Caco-2 (cell line): ENCODE data around the gene ADAM11. TPM values are rescaled to one million over a fixed set of nuclear protein-coding genes. Genes with fewer than 3 reads are reported as not detected.

Experiments
- BruUV-seq: library from RNA; stranded (reverse); fragments of 400-500 nt; replicated peaks from 2 replicates; lab custom pipeline; 2021; lab: Mats Ljungman, UMichigan
- CTCF ChIA-PET: fragments of 300-600 bp; sonication (Branson Sonifier 250); formaldehyde crosslinking; loops from one replicate; lab custom pipeline; 2022; ENCODE audit warnings: antibody characterized with exemption; lab: Charles Lee
- POLR2A ChIA-PET: fragments of 300-600 bp; sonication (Branson Sonifier 250); formaldehyde crosslinking; loops from one replicate; lab custom pipeline; 2022; ENCODE audit warnings: antibody characterized with exemption; lab: Charles Lee
- DNase-seq, 2 experiments: peaks; one replicate each; pipeline versions ENCODE4 v3.0.0 to v3.0.0-alpha.2; 2020 to 2022
- H3K27me3 ChIP-seq: replicated peaks from 2 replicates; pipeline ENCODE4 v1.6.0; 2011; ENCODE audit warnings: low read length; ENCODE audit not compliant: control insufficient read depth, insufficient read depth
- H3K36me3 ChIP-seq: 2 replicates; pipeline ENCODE4 v1.5.1; 2011; ENCODE audit warnings: low read length; ENCODE audit not compliant: control insufficient read depth, insufficient read depth
- H3K4me1 ChIP-seq: fragments of 250-450 bp; sonication (Bioruptor Pico); 2 replicates; pipeline ENCODE4 v1.5.1; 2020; ENCODE audit warnings: mild to moderate bottlenecking
- H3K4me3 ChIP-seq: 2 replicates; pipeline ENCODE4 v1.5.1; 2011; ENCODE audit warnings: low read depth, mild to moderate bottlenecking, control low read depth, low read length
- H3K9me3 ChIP-seq: fragments of 250-450 bp; sonication (Bioruptor Pico); 2 replicates; pipeline ENCODE4 v1.5.1; 2020; ENCODE audit warnings: mild to moderate bottlenecking, moderate library complexity
- H3K27ac Mint-ChIP-seq: one replicate; pipeline ENCODE4 v1.8.0; 2022; ENCODE audit warnings: mixed read lengths; ENCODE audit not compliant: unreplicated experiment
- H3K27me3 Mint-ChIP-seq: one replicate; pipeline ENCODE4 v1.8.0; 2022; ENCODE audit warnings: mixed read lengths; ENCODE audit not compliant: insufficient read depth, unreplicated experiment
- H3K36me3 Mint-ChIP-seq: one replicate; pipeline ENCODE4 v1.8.0; 2022; ENCODE audit warnings: mild to moderate bottlenecking, mixed read lengths; ENCODE audit not compliant: insufficient read depth, unreplicated experiment
- H3K4me1 Mint-ChIP-seq: one replicate; pipeline ENCODE4 v1.8.0; 2022; ENCODE audit warnings: low read depth, mixed read lengths; ENCODE audit not compliant: unreplicated experiment
- H3K4me3 Mint-ChIP-seq: one replicate; pipeline ENCODE4 v1.8.0; 2022; ENCODE audit warnings: mild to moderate bottlenecking, moderate library complexity, mixed read lengths; ENCODE audit not compliant: unreplicated experiment
- H3K9me3 Mint-ChIP-seq: one replicate; pipeline ENCODE4 v1.8.0; 2022; ENCODE audit warnings: mixed read lengths; ENCODE audit not compliant: unreplicated experiment
- CTCF ChIP-seq, 2 experiments: fragments of 200-600 bp in 1 of 2; IDR thresholded peaks; 1 replicate in 1 of 2; 2 replicates in 1 of 2; pipeline versions ENCODE4 v1.5.1 to v1.8.0; 2011 to 2022; ENCODE audit warnings: antibody characterized with exemption in 1 of 2, control low read depth in 1 of 2, inconsistent platforms in 1 of 2, low read depth in 1 of 2, low read length in 1 of 2, mild to moderate bottlenecking in 1 of 2, moderate library complexity in 1 of 2; ENCODE audit not compliant: insufficient read depth in 1 of 2, severe bottlenecking in 1 of 2, unreplicated experiment in 1 of 2
- intact Hi-C: fragments of 100-400 bp; cut with micrococcal nuclease; formaldehyde crosslinking; loops from one replicate; pipeline ENCODE4 v1.10.0; 2022; ENCODE audit not compliant: unreplicated experiment
- total RNA-seq: library from RNA; stranded (reverse); gene quantifications from 2 replicates; pipeline ENCODE4 v1.2.3, GENCODE V29; 2022

ADAM11 gene
- total RNA-seq, 1 experiment from 2014 or later: 1.9 TPM

- no peak for TF ChIP-seq CTCF (IDR thresholded peaks at IDR 0.05; ENCODE audit: insufficient read depth in 1 of 2, low read depth in 1 of 2, low read length in 1 of 2, severe bottlenecking in 1 of 2, unreplicated experiment in 1 of 2)
- intact Hi-C loops: no loop called here
- Histone ChIP-seq H3K4me1 (peaks cover 8% of the 10 kb centered on the region; the same call in 1 of the 2 replicates), H3K27me3 (no peaks in the 10 kb centered on the region), H3K36me3 (no peaks in the 10 kb centered on the region), H3K9me3 (no peaks in the 10 kb centered on the region), H3K4me3 (no peak overlapping the region)
- ChIA-PET CTCF (no interaction called here), POLR2A (no interaction called here)
- H3K27ac Mint-ChIP-seq: no peak overlapping the region
- no peaks in the 10 kb centered on the region for H3K9me3 Mint-ChIP-seq
- no peaks in the 10 kb centered on the region for H3K4me1 Mint-ChIP-seq
- no peaks in the 10 kb centered on the region for H3K36me3 Mint-ChIP-seq
- peaks cover 3% of the 10 kb centered on the region for H3K27me3 Mint-ChIP-seq
- DNase-seq: peak in 1 of 2 experiments; percentile 32
- H3K4me3 Mint-ChIP-seq: no peak overlapping the region
- no TSS peak for BruUV-seq
These were observed 22.9 kb downstream of the ADAM11 start for GRCh38 chr17:44781551-44782325.

GRCh38 chr17:44782326-44782850 lies 23.6 kb downstream of the ADAM11 start:
- H3K4me3 Mint-ChIP-seq: no peak overlapping the region
- Histone ChIP-seq H3K9me3 (no peaks in the 10 kb centered on the region), H3K4me1 (peaks cover 8% of the 10 kb centered on the region; the same call in 1 of the 2 replicates), H3K27me3 (no peaks in the 10 kb centered on the region), H3K4me3 (no peak overlapping the region), H3K36me3 (no peaks in the 10 kb centered on the region)
- H3K27ac Mint-ChIP-seq: no peak overlapping the region
- ChIA-PET CTCF (no interaction called here), POLR2A (no interaction called here)
- no peaks in the 10 kb centered on the region for H3K4me1 Mint-ChIP-seq
- no peak for TF ChIP-seq CTCF (IDR thresholded peaks at IDR 0.05; ENCODE audit: insufficient read depth in 1 of 2, low read depth in 1 of 2, low read length in 1 of 2, severe bottlenecking in 1 of 2, unreplicated experiment in 1 of 2)
- no peaks in the 10 kb centered on the region for H3K36me3 Mint-ChIP-seq
- intact Hi-C loops: no loop called here
- H3K9me3 Mint-ChIP-seq: no peaks in the 10 kb centered on the region
- no TSS peak for BruUV-seq
- H3K27me3 Mint-ChIP-seq: peaks cover 4% of the 10 kb centered on the region
- DNase-seq: no peak

GRCh38 chr17:44785921-44786320 lies 27.1 kb downstream of the ADAM11 start:
- TF ChIP-seq CTCF (IDR thresholded peaks at IDR 0.05; ENCODE audit: insufficient read depth in 1 of 2, low read depth in 1 of 2, low read length in 1 of 2, severe bottlenecking in 1 of 2, unreplicated experiment in 1 of 2): no peak
- no TSS peak for BruUV-seq
- Mint-ChIP-seq H3K27me3 (peaks cover 6% of the 10 kb centered on the region), H3K27ac (no peak overlapping the region), H3K4me3 (no peak overlapping the region), H3K4me1 (no peaks in the 10 kb centered on the region), H3K9me3 (no peaks in the 10 kb centered on the region), H3K36me3 (no peaks in the 10 kb centered on the region)
- H3K27me3 ChIP-seq: no peaks in the 10 kb centered on the region
- intact Hi-C loops: no loop called here
- H3K4me3 ChIP-seq: no peak overlapping the region
- no peak for DNase-seq
- no peaks in the 10 kb centered on the region for H3K36me3 ChIP-seq
- POLR2A ChIA-PET: no interaction called here
- no peaks in the 10 kb centered on the region for H3K4me1 ChIP-seq
- no peaks in the 10 kb centered on the region for H3K9me3 ChIP-seq
- CTCF ChIA-PET: no interaction called here
